Activated T-cell treated with anti-CD3 and anti-CD28 coated beads, Interleukin-2, amount 50 U/mL, for 72 hours (primary cell): ENCODE data around the gene RGS6. TPM values are rescaled to one million over a fixed set of nuclear protein-coding genes. Genes with fewer than 3 reads are reported as not detected.
"Not testable (repeated sequence)": the region's sequence is repeated elsewhere in the genome, so short reads cannot be mapped to it uniquely, and the experiment has no call there.

Source experiments
- ATAC-seq, 2 donors: fragments of 150-1000 bp; cut with Tn5 transposase; replicated peaks in 1 of 2; 2 replicates each; pipeline ENCODE4 v1.10.0; 2021; ENCODE audit warnings: moderate library complexity in 2 of 2, mild to moderate bottlenecking in 1 of 2
- DNase-seq, 2 donors: peaks; one replicate each; pipeline ENCODE4 v3.0.0; 2021 to 2022; ENCODE audit warnings: mixed read lengths in 1 of 2
- H3K27ac Mint-ChIP-seq: one replicate; pipeline ENCODE4 v1.8.0; 2022; ENCODE audit warnings: mild to moderate bottlenecking, moderate library complexity, mixed read lengths
- H3K27me3 Mint-ChIP-seq: one replicate; pipeline ENCODE4 v1.8.0; 2022; ENCODE audit warnings: low read depth, mixed read lengths
- H3K36me3 Mint-ChIP-seq, 2 donors: one replicate each; pipeline ENCODE4 v1.8.0; 2022; ENCODE audit warnings: mixed read lengths in 2 of 2, mild to moderate bottlenecking in 1 of 2; ENCODE audit not compliant: insufficient read depth in 2 of 2
- H3K4me1 Mint-ChIP-seq: one replicate; pipeline ENCODE4 v1.8.0; 2022; ENCODE audit warnings: low read depth, mixed read lengths
- H3K4me3 Mint-ChIP-seq, 2 donors: one replicate each; pipeline ENCODE4 v1.8.0; 2022; ENCODE audit warnings: mild to moderate bottlenecking in 2 of 2, mixed read lengths in 2 of 2, moderate library complexity in 2 of 2
- H3K9me3 Mint-ChIP-seq, 2 donors: one replicate each; pipeline ENCODE4 v1.8.0; 2022; ENCODE audit warnings: mixed read lengths in 2 of 2
- total RNA-seq, 2 donors: library from RNA; stranded (reverse); gene quantifications; one replicate each; pipeline ENCODE4 v1.2.3, GENCODE V29; 2022

RGS6 gene
- total RNA-seq, 2 donors from 2014 or later = 2.2 to 2.5 TPM

GRCh38 chr14:71923513-71923912 lies 8.7 kb upstream of the RGS6 start:
- Mint-ChIP-seq H3K4me3 (no peak overlapping the region), H3K4me1 (no peaks in the 10 kb centered on the region), H3K36me3 (no peaks in the 10 kb centered on the region), H3K9me3 (peaks cover 3 to 4% of the 10 kb centered on the region in 2 donors), H3K27ac (no peak overlapping the region), H3K27me3 (peaks cover 31% of the 10 kb centered on the region)
- no peak for ATAC-seq
- no peak for DNase-seq

GRCh38 chr14:71931492-71932228 lies 569 bp upstream of the RGS6 start:
- Mint-ChIP-seq H3K36me3 (no peaks in the 10 kb centered on the region), H3K27ac (no peak overlapping the region), H3K4me1 (peaks cover 25% of the 10 kb centered on the region), H3K4me3 (peak overlapping the region; percentile 14 to 68), H3K9me3 (no peaks in the 10 kb centered on the region), H3K27me3 (peaks cover 48% of the 10 kb centered on the region)
- peak; percentile 26 to 30 for ATAC-seq
- peak in 1 of 2 donors; percentile 36 for DNase-seq

GRCh38 chr14:71933001-71933587 lies 865 bp downstream of the RGS6 start:
- H3K27ac Mint-ChIP-seq = peak overlapping the region; percentile 75
- no peaks in the 10 kb centered on the region for H3K36me3 Mint-ChIP-seq
- H3K9me3 Mint-ChIP-seq = no peaks in the 10 kb centered on the region
- peak overlapping the region; percentile 79 to 82 for H3K4me3 Mint-ChIP-seq
- ATAC-seq (peak; percentile 81 to 85), DNase-seq (peak; percentile 35 to 37)
- peaks cover 52% of the 10 kb centered on the region for H3K27me3 Mint-ChIP-seq
- H3K4me1 Mint-ChIP-seq = peaks cover 25% of the 10 kb centered on the region

- DNase-seq, H3K36me3 Mint-ChIP-seq, ATAC-seq, H3K4me3 Mint-ChIP-seq, H3K27ac Mint-ChIP-seq, H3K9me3 Mint-ChIP-seq: not testable (repeated sequence)
- peaks cover 43% of the 10 kb centered on the region for H3K27me3 Mint-ChIP-seq
- peaks cover 10% of the 10 kb centered on the region for H3K4me1 Mint-ChIP-seq
These were observed 6.0 kb downstream of the RGS6 start for GRCh38 chr14:71938273-71938672.

GRCh38 chr14:71939344-71939743 lies 7.1 kb downstream of the RGS6 start:
- H3K4me1 Mint-ChIP-seq, H3K9me3 Mint-ChIP-seq, ATAC-seq, H3K4me3 Mint-ChIP-seq, H3K27ac Mint-ChIP-seq, H3K36me3 Mint-ChIP-seq, DNase-seq: not testable (repeated sequence)
- peaks cover 43% of the 10 kb centered on the region for H3K27me3 Mint-ChIP-seq

- peaks cover 37% of the 10 kb centered on the region for H3K27me3 Mint-ChIP-seq
- ATAC-seq, H3K9me3 Mint-ChIP-seq, H3K27ac Mint-ChIP-seq, H3K4me3 Mint-ChIP-seq, DNase-seq, H3K4me1 Mint-ChIP-seq, H3K36me3 Mint-ChIP-seq: not testable (repeated sequence)
These were observed 8.3 kb downstream of the RGS6 start for GRCh38 chr14:71940500-71940899.

GRCh38 chr14:71941616-71942015 lies 9.4 kb downstream of the RGS6 start:
- H3K36me3 Mint-ChIP-seq, H3K27ac Mint-ChIP-seq, H3K4me3 Mint-ChIP-seq, ATAC-seq, DNase-seq, H3K9me3 Mint-ChIP-seq, H3K4me1 Mint-ChIP-seq: not testable (repeated sequence)
- H3K27me3 Mint-ChIP-seq = peaks cover 30% of the 10 kb centered on the region

- no peaks in the 10 kb centered on the region for H3K4me1 Mint-ChIP-seq
- no peaks in the 10 kb centered on the region for H3K9me3 Mint-ChIP-seq
- no peak overlapping the region for H3K4me3 Mint-ChIP-seq
- peaks cover 0 to 2% of the 10 kb centered on the region in 2 donors for H3K36me3 Mint-ChIP-seq
- H3K27me3 Mint-ChIP-seq = peaks cover 35% of the 10 kb centered on the region
- DNase-seq = no peak
- no peak overlapping the region for H3K27ac Mint-ChIP-seq
- no peak for ATAC-seq
These were observed 10.9 kb downstream of the RGS6 start for GRCh38 chr14:71942904-71943694.

- H3K9me3 Mint-ChIP-seq = no peaks in the 10 kb centered on the region
- peaks cover 35% of the 10 kb centered on the region for H3K27me3 Mint-ChIP-seq
- no peak overlapping the region for H3K27ac Mint-ChIP-seq
- DNase-seq (no peak), ATAC-seq (no peak)
- H3K4me1 Mint-ChIP-seq = no peaks in the 10 kb centered on the region
- no peak overlapping the region for H3K4me3 Mint-ChIP-seq
- H3K36me3 Mint-ChIP-seq = peaks cover 0 to 2% of the 10 kb centered on the region in 2 donors
These were observed 11.4 kb downstream of the RGS6 start for GRCh38 chr14:71943695-71944018.

- Mint-ChIP-seq H3K27ac (no peak overlapping the region), H3K9me3 (peaks cover 3 to 5% of the 10 kb centered on the region in 2 donors), H3K36me3 (peaks cover 0 to 2% of the 10 kb centered on the region in 2 donors), H3K4me1 (no peaks in the 10 kb centered on the region), H3K4me3 (no peak overlapping the region), H3K27me3 (peaks cover 47% of the 10 kb centered on the region)
- no peak for ATAC-seq
- DNase-seq = no peak
These were observed 15.8 kb downstream of the RGS6 start for GRCh38 chr14:71947947-71948500.

GRCh38 chr14:71952381-71953363 lies 20.4 kb downstream of the RGS6 start:
- Mint-ChIP-seq H3K9me3 (peaks cover 3 to 5% of the 10 kb centered on the region in 2 donors), H3K27ac (no peak overlapping the region), H3K36me3 (peaks cover 0 to 2% of the 10 kb centered on the region in 2 donors), H3K4me3 (no peak overlapping the region), H3K27me3 (peaks cover 47% of the 10 kb centered on the region), H3K4me1 (no peaks in the 10 kb centered on the region)
- no peak for DNase-seq
- no peak for ATAC-seq

GRCh38 chr14:71956920-71957563 lies 24.8 kb downstream of the RGS6 start:
- H3K27ac Mint-ChIP-seq = no peak overlapping the region
- no peaks in the 10 kb centered on the region for H3K36me3 Mint-ChIP-seq
- H3K9me3 Mint-ChIP-seq = no peaks in the 10 kb centered on the region
- H3K4me3 Mint-ChIP-seq = no peak overlapping the region
- no peak for DNase-seq
- peaks cover 42% of the 10 kb centered on the region for H3K27me3 Mint-ChIP-seq
- no peaks in the 10 kb centered on the region for H3K4me1 Mint-ChIP-seq
- no peak for ATAC-seq
